WTC11 (cell line): ENCODE measurements around the gene COPZ2. TPM values are rescaled to one million over a fixed set of nuclear protein-coding genes. Genes with fewer than 3 reads are reported as not detected.
"Not testable (repeated sequence)": the region's sequence is repeated elsewhere in the genome, so short reads cannot be mapped to it uniquely, and the experiment has no call there.

Experiments
- ATAC-seq: fragments of 200-7000 bp; cut with Tn5 transposase; 2 replicates; pipeline ENCODE4 v1.10.0; 2021; ENCODE audit warnings: mild to moderate bottlenecking, moderate library complexity
- CTCF ChIA-PET: fragments of 300-600 bp; sonication (Branson Sonifier 250); formaldehyde crosslinking; loops from one replicate; lab custom pipeline; 2021; ENCODE audit warnings: antibody characterized with exemption; lab: Charles Lee
- POLR2A ChIA-PET: fragments of 350-600 bp; sonication (Branson Sonifier 250); formaldehyde crosslinking; loops from one replicate; lab custom pipeline; 2021; ENCODE audit warnings: antibody characterized with exemption; lab: Charles Lee
- DNase-seq: peaks from one replicate; pipeline ENCODE4 v3.0.0; 2021; ENCODE audit warnings: low spot score
- H3K27ac Mint-ChIP-seq: 2 replicates; pipeline ENCODE4 v1.8.0; 2021; ENCODE audit warnings: mixed read lengths
- H3K27me3 Mint-ChIP-seq: 2 replicates; pipeline ENCODE4 v1.8.0; 2021; ENCODE audit warnings: low read depth, mild to moderate bottlenecking, moderate library complexity, mixed read lengths
- H3K36me3 Mint-ChIP-seq: 2 replicates; pipeline ENCODE4 v1.8.0; 2021; ENCODE audit warnings: mixed read lengths
- H3K4me1 Mint-ChIP-seq: 2 replicates; pipeline ENCODE4 v1.8.0; 2022; ENCODE audit warnings: mixed read lengths
- H3K4me3 Mint-ChIP-seq: 2 replicates; pipeline ENCODE4 v1.8.0; 2021; ENCODE audit warnings: mild to moderate bottlenecking, moderate library complexity, mixed read lengths
- H3K9me3 Mint-ChIP-seq: 2 replicates; pipeline ENCODE4 v1.8.0; 2021; ENCODE audit warnings: mixed read lengths
- ATF1 ChIP-seq: sonication (generic); formaldehyde crosslinking; IDR thresholded peaks from 2 replicates; pipeline ENCODE4 v1.8.1; 2023; ENCODE audit warnings: mild to moderate bottlenecking, moderate library complexity, missing genetic modification reagents
- CBFB ChIP-seq: sonication (generic); formaldehyde crosslinking; IDR thresholded peaks from 2 replicates; pipeline ENCODE4 v1.8.1; 2022; ENCODE audit warnings: mild to moderate bottlenecking, low read depth, missing genetic modification reagents
- ETV6 ChIP-seq: sonication (generic); formaldehyde crosslinking; IDR thresholded peaks from 2 replicates; pipeline ENCODE4 v1.8.1; 2022; ENCODE audit warnings: mild to moderate bottlenecking, missing genetic modification reagents
- MYBL2 ChIP-seq: sonication (generic); formaldehyde crosslinking; IDR thresholded peaks from 2 replicates; pipeline ENCODE4 v1.8.1; 2023; ENCODE audit warnings: mild to moderate bottlenecking, moderate library complexity, missing genetic modification reagents
- NFE2L1 ChIP-seq: sonication (generic); formaldehyde crosslinking; IDR thresholded peaks from 2 replicates; pipeline ENCODE4 v1.8.1; 2023; ENCODE audit warnings: missing genetic modification reagents
- SOX15 ChIP-seq: fragments of 250-450 bp; sonication (Bioruptor Pico); IDR thresholded peaks from 2 replicates; pipeline ENCODE4 v1.9.0; 2021; ENCODE audit warnings: mild to moderate bottlenecking
- SP1 ChIP-seq: sonication (generic); formaldehyde crosslinking; conservative IDR thresholded peaks from 2 replicates; pipeline ENCODE4 v1.8.1; 2022; ENCODE audit warnings: missing genetic modification reagents
- TCF7 ChIP-seq: sonication (generic); formaldehyde crosslinking; IDR thresholded peaks from 2 replicates; pipeline ENCODE4 v1.8.0; 2022; ENCODE audit warnings: mild to moderate bottlenecking, low read depth, missing genetic modification reagents, moderate library complexity
- ZBTB43 ChIP-seq: sonication (generic); formaldehyde crosslinking; IDR thresholded peaks from 2 replicates; pipeline ENCODE4 v1.8.1; 2023; ENCODE audit warnings: mild to moderate bottlenecking, missing genetic modification reagents
- ZNF121 ChIP-seq: sonication (generic); formaldehyde crosslinking; IDR thresholded peaks from 2 replicates; pipeline ENCODE4 v1.8.0; 2023; ENCODE audit warnings: missing genetic modification reagents
- ZNF138 ChIP-seq: sonication (generic); formaldehyde crosslinking; conservative IDR thresholded peaks from 2 replicates; pipeline ENCODE4 v1.8.1; 2022; ENCODE audit warnings: mild to moderate bottlenecking, moderate library complexity, missing genetic modification reagents
- ZNF232 ChIP-seq: sonication (generic); formaldehyde crosslinking; IDR thresholded peaks from 2 replicates; pipeline ENCODE4 v1.8.0; 2022; ENCODE audit warnings: mild to moderate bottlenecking, missing genetic modification reagents
- ZNF423 ChIP-seq: fragments of 250-450 bp; sonication (Bioruptor Pico); IDR thresholded peaks from 2 replicates; pipeline ENCODE4 v2.1.2; 2022; ENCODE audit warnings: mild to moderate bottlenecking, moderate library complexity
- ZNF671 ChIP-seq: fragments of 250-450 bp; sonication (Bioruptor Pico); IDR thresholded peaks from 2 replicates; pipeline ENCODE4 v1.8.0; 2021; ENCODE audit warnings: mild to moderate bottlenecking
- total RNA-seq: library from RNA; stranded (reverse); gene quantifications from 3 replicates; pipeline ENCODE4 v1.2.3, GENCODE V29; 2021
- TF ChIP-seq, protein P1 (sequence below): fragments of 250-450 bp; sonication (Bioruptor Pico); conservative IDR thresholded peaks from 2 replicates; pipeline ENCODE4 v1.9.0; 2021; ENCODE audit warnings: mild to moderate bottlenecking

COPZ2 gene
- total RNA-seq, 1 experiment from 2014 or later: 0.44 TPM

- ATAC-seq: no peak
- ChIA-PET CTCF (interaction anchor here (0.9 to 5.1 kb wide), 10 partner anchors 9 to 155 kb away, joined by 3 to 33 read pairs (median 4); partner anchors contain the start of genes CDK5RAP3 and PNPO), POLR2A (interaction anchor here (1.3 kb wide), 1 partner anchor 46 kb away, joined by 4 read pairs; the partner anchor contains the start of gene NFE2L1)
- Mint-ChIP-seq H3K4me1 (peaks cover 52% of the 10 kb centered on the region), H3K36me3 (no peaks in the 10 kb centered on the region), H3K27me3 (no peaks in the 10 kb centered on the region; the same call in 1 of the 2 replicates)
- TF ChIP-seq, protein P1, sequence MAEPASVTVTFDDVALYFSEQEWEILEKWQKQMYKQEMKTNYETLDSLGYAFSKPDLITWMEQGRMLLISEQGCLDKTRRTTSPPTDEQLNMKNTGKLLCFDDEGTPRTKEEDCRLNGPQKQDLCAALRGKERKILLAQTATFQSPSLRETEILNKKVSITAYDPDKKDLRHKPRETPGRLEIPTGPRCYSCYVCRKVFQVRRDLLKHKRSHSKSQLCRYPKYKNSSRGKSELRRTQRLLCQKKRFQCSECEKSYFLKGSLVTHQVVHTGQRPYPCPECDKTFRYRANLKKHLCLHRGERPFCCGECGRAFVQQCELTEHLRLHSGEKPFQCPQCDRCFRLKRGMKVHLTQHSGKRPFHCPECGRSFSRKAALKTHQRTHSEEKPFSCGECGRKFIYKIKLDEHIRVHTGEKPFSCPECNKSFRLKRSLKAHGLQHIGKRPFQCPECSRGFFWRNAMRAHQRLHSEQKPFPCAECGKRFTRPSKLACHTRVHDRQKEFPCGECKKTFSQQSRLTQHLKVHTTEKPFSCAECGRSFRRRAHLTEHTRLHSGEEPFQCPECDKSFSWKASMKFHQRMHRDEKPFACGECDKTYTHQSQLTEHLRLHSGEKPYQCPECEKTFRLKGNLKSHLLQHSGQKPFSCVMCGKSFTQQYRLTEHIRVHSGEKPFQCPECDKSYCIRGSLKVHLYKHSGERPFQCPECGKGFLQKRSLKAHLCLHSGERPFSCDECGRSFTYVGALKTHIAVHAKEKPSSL (CRISPR knock-in tag): no peak
- TF ChIP-seq ETV6 (CRISPR knock-in tag) (0 out of 2 replicates have a peak, but pooled peaks have one; percentile 8), NFE2L1 (CRISPR knock-in tag) (0 out of 2 replicates have a peak, but pooled peaks have one; percentile 49), ZBTB43 (CRISPR knock-in tag) (no peak)
- TF ChIP-seq, all 79 proteins: peak for 2
- peak overlapping the region; percentile 75 for H3K27ac Mint-ChIP-seq
- no peak for DNase-seq
- no peaks in the 10 kb centered on the region for H3K9me3 Mint-ChIP-seq
- H3K4me3 Mint-ChIP-seq: peak overlapping the region; percentile 21
Observed at GRCh38 chr17:48002266-48002915, 35.2 kb downstream of the COPZ2 start.

DNA sequence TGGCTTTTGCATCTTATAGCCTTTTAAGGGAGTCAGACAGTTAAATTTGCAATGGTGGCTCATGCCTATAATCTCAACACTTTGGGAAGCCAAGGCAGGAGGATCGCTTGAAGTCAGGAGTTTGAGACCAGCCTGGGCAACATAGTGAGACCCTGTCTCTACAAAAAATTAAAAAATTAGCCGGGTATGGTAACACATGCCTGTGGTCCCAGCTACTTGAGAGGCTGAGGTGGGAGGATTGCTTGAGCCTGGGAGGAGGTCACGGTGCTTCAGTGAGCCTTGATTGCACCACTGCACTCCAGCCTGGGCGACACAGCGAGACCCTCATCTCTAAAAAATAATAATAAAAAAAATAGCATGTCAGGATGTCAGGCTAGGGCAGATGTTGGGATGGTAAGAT is 35.9 kb downstream of the COPZ2 start:
- ATAC-seq, H3K4me3 Mint-ChIP-seq, POLR2A ChIA-PET, H3K27me3 Mint-ChIP-seq, H3K9me3 Mint-ChIP-seq, DNase-seq, H3K36me3 Mint-ChIP-seq, H3K27ac Mint-ChIP-seq: not testable (repeated sequence)
- peaks cover 47% of the 10 kb centered on the region for H3K4me1 Mint-ChIP-seq
- CTCF ChIA-PET: interaction anchor here (1.0 to 2.5 kb wide), 6 partner anchors 8 to 31 kb away, joined by 3 to 24 read pairs (median 3); partner anchors contain the start of gene CDK5RAP3
- peak; percentile 94 for TF ChIP-seq ZNF121 (CRISPR knock-in tag)

- ChIA-PET CTCF (interaction anchor here (1.0 to 1.4 kb wide), 5 partner anchors 8 to 30 kb away, joined by 3 to 4 read pairs (median 3); partner anchors contain the start of gene CDK5RAP3), POLR2A (no interaction called here)
- TF ChIP-seq ZNF232 (CRISPR knock-in tag): no peak
- TF ChIP-seq ZNF671 (CRISPR knock-in tag): no peak
- TF ChIP-seq CBFB (CRISPR knock-in tag): no peak
- TF ChIP-seq ETV6 (CRISPR knock-in tag): no peak
- TF ChIP-seq MYBL2 (CRISPR knock-in tag): no peak
- TF ChIP-seq TCF7 (CRISPR knock-in tag): no peak
- no peak for TF ChIP-seq ZNF138 (CRISPR knock-in tag)
- TF ChIP-seq SP1 (CRISPR knock-in tag): no peak
- no peak for TF ChIP-seq ATF1
- DNase-seq: no peak
- no peak overlapping the region for H3K4me3 Mint-ChIP-seq
- no peaks in the 10 kb centered on the region; the same call in 1 of the 2 replicates for H3K27me3 Mint-ChIP-seq
- no peaks in the 10 kb centered on the region for H3K36me3 Mint-ChIP-seq
- no peak for ATAC-seq
- no peaks in the 10 kb centered on the region for H3K9me3 Mint-ChIP-seq
- H3K27ac Mint-ChIP-seq: no peak overlapping the region
- peaks cover 50% of the 10 kb centered on the region for H3K4me1 Mint-ChIP-seq
Observed at GRCh38 chr17:48001197-48001596, 36.4 kb downstream of the COPZ2 start.

- POLR2A ChIA-PET: no interaction called here
- CTCF ChIA-PET: interaction anchor here (0.7 to 2.9 kb wide), 15 partner anchors 11 to 336 kb away, joined by 3 to 14 read pairs (median 4); partner anchors contain the start of genes CDK5RAP3, NFE2L1 and SCRN2
- Mint-ChIP-seq H3K36me3 (no peaks in the 10 kb centered on the region), H3K27me3 (no peaks in the 10 kb centered on the region; the same call in 1 of the 2 replicates), H3K27ac (no peak overlapping the region), H3K9me3 (no peaks in the 10 kb centered on the region), H3K4me1 (peaks cover 52% of the 10 kb centered on the region), H3K4me3 (no peak overlapping the region)
- DNase-seq (no peak), ATAC-seq (no peak)
- TF ChIP-seq ZNF423 (CRISPR knock-in tag) (peak; percentile 35), SOX15 (no peak), SP1 (CRISPR knock-in tag) (no peak)
Observed at GRCh38 chr17:47999582-47999981, 38.0 kb downstream of the COPZ2 start.
